GM12874 (cell line): ENCODE data around the gene FAT3.

ENCODE experiments used
- TF ChIP-seq, protein P1 (sequence below): IDR thresholded peaks from 2 replicates; pipeline ENCODE4 v1.5.1; 2011; ENCODE audit warnings: low read depth, mild to moderate bottlenecking, control low read depth, low read length, moderate library complexity; ENCODE audit not compliant: insufficient read depth

FAT3 gene

GRCh38 chr11:92224054-92224406 lies 588 bp upstream of the FAT3 start:
- TF ChIP-seq, protein P1, sequence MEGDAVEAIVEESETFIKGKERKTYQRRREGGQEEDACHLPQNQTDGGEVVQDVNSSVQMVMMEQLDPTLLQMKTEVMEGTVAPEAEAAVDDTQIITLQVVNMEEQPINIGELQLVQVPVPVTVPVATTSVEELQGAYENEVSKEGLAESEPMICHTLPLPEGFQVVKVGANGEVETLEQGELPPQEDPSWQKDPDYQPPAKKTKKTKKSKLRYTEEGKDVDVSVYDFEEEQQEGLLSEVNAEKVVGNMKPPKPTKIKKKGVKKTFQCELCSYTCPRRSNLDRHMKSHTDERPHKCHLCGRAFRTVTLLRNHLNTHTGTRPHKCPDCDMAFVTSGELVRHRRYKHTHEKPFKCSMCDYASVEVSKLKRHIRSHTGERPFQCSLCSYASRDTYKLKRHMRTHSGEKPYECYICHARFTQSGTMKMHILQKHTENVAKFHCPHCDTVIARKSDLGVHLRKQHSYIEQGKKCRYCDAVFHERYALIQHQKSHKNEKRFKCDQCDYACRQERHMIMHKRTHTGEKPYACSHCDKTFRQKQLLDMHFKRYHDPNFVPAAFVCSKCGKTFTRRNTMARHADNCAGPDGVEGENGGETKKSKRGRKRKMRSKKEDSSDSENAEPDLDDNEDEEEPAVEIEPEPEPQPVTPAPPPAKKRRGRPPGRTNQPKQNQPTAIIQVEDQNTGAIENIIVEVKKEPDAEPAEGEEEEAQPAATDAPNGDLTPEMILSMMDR: no peak

DNA sequence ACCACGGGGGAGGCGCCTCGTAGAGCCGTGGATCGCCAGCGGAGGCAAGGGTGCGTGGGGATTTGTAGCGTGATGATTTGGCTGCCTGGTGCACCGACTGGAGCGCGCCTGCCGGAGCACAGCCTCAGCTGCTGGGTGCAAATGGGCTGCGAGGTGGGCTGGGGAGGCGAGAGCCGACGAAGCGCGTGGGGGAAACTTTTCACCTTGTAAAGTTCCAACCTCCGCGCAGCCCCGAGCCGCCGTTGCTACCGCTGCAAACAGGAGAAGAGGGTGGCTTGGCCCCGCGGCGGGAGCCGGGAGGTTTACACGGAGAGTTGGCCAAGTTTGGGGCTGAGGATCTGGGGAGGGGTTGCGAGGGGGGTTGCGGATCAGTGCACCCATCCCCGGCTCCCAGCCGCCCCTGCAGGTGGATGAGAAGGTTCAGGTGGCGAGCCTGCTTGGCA lies 528 bp downstream of the FAT3 start:
- TF ChIP-seq, protein P1: no peak

- TF ChIP-seq, protein P1: no peak
Observed at GRCh38 chr11:92225568-92226330, 1.1 kb downstream of the FAT3 start.

GRCh38 chr11:92226331-92227229 lies 2.0 kb downstream of the FAT3 start:
- TF ChIP-seq, protein P1: no peak

GRCh38 chr11:92227230-92227814 lies 2.7 kb downstream of the FAT3 start:
- TF ChIP-seq, protein P1: no peak

DNA sequence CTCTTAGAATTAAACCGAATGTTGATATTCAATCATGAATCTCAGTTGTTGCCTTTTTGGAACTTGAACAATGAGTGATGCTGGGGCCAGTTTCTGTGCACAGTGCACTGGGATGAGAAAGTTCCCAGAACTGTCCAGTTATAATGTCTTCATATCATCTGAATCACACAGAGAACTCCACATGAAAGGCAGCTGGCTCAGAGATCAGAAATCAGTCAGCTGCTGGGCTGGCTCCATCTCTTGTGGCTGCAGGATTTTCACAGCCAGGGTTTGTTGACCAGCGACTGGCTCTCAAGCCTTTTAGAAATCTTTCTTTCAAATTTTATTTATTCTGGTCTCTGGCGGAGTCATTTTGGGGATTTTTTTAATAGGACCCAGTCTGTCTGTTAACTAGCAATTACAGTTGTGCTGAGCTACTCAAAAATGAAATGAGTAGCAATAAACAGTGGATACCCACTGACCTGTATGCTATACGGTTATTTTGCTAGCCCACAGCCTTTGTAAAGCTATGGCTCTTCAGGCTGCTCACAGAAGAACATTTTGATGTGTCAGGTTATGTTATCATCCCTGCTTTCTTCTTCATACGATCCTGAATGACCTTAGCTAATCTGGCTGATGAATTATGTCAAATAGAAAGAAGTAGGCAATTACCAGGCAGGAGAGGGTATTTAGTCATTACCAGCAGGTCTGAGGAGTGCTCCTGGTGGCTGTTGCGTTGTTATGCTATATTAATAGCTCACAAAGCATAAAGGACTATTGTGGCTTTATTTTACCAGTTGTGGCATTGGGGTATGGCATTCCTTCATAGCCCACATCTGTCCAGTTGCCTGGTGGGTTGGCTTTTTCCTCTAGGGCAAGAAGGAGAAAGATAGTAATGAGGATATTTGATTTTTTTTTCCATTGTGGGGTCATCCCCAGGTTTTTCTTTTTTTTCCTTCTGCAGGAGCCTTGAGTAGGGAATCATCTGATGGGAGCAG lies 3.6 kb downstream of the FAT3 start:
- TF ChIP-seq, protein P1: no peak
